Measurements from ENCODE around the gene SINHCAF. TPM values are rescaled to one million over a fixed set of nuclear protein-coding genes. Genes with fewer than 3 reads are reported as not detected.
A peak's percentile ranks its signal among the peaks of the same experiment; 100 is the strongest.

SINHCAF gene
- total and polyA plus RNA-seq, 8 donors = 9.0 to 43.1 (median 21.2) TPM

GRCh38 chr12:31323391-31324115, 2.4 kb downstream of the SINHCAF start:
- H3K27ac ChIP-seq = peak overlapping the region; percentile 84 to 98 (median 96)
- no peak for DNase-seq

GRCh38 chr12:31322801-31323207, 3.1 kb downstream of the SINHCAF start:
- H3K4me1 ChIP-seq = peaks cover 0 to 32% (median 22%) of the 10 kb centered on the region in 3 donors
- ATAC-seq = no peak
- no peaks in the 10 kb centered on the region for H3K27me3 ChIP-seq
- no peaks in the 10 kb centered on the region for H3K36me3 ChIP-seq
- no peak for DNase-seq
- peak overlapping the region in 2 of 4 donors; percentile 96 to 98 for H3K27ac ChIP-seq
- intact Hi-C loops (cut with DNase I) = no loop called here
- TF ChIP-seq CTCF (IDR thresholded peaks at IDR 0.05) = no peak
- no peaks in the 10 kb centered on the region for H3K9me3 ChIP-seq
- H3K4me3 ChIP-seq = peak overlapping the region in 2 of 4 donors; percentile 68 to 79
- FAIRE-seq = no peak
- 51 to 57% methylated on average over 5 of the region's 5 CpGs for WGBS, 2 donors

More at GRCh38 chr12:31323391-31324115, 2.4 kb downstream of the SINHCAF start:
- intact Hi-C loops (cut with DNase I) = no loop called here
- Histone ChIP-seq H3K27me3 (no peaks in the 10 kb centered on the region), H3K4me1 (peaks cover 0 to 28% (median 22%) of the 10 kb centered on the region in 3 donors), H3K36me3 (no peaks in the 10 kb centered on the region), H3K9me3 (no peaks in the 10 kb centered on the region), H3K4me3 (peak overlapping the region; percentile 68 to 87 (median 78))
- peak in 3 of 4 donors; percentile 1 to 11 (median 1) for ATAC-seq
- WGBS, 2 donors = 2 to 3% methylated on average over 37 of the region's 37 CpGs
- no peak for FAIRE-seq
- TF ChIP-seq CTCF (IDR thresholded peaks at IDR 0.05) = no peak

GRCh38 chr12:31321897-31322228, 4.1 kb downstream of the SINHCAF start:
- Histone ChIP-seq H3K9me3 (no peaks in the 10 kb centered on the region), H3K27ac (no peak overlapping the region), H3K4me1 (peaks cover 0 to 37% (median 19%) of the 10 kb centered on the region in 3 donors), H3K36me3 (no peaks in the 10 kb centered on the region), H3K27me3 (no peaks in the 10 kb centered on the region), H3K4me3 (no peak overlapping the region)
- intact Hi-C loops (cut with DNase I) = no loop called here
- FAIRE-seq (no peak), DNase-seq (no peak), ATAC-seq (no peak)
- WGBS, 2 donors = 91 to 100% methylated on average over 1 of the region's 1 CpG
- TF ChIP-seq CTCF (IDR thresholded peaks at IDR 0.05) = no peak

- no peak for ATAC-seq
- no peaks in the 10 kb centered on the region for H3K36me3 ChIP-seq
- no peaks in the 10 kb centered on the region for H3K9me3 ChIP-seq
- TF ChIP-seq CTCF (IDR thresholded peaks at IDR 0.05) = no peak
- intact Hi-C loops (cut with DNase I) = no loop called here
- H3K4me1 ChIP-seq = peaks cover 0 to 42% (median 15%) of the 10 kb centered on the region in 3 donors
- DNase-seq = no peak
- no peak overlapping the region for H3K4me3 ChIP-seq
- H3K27ac ChIP-seq = no peak overlapping the region
- FAIRE-seq = no peak
- no peaks in the 10 kb centered on the region for H3K27me3 ChIP-seq
- WGBS, 2 donors = 57 to 60% methylated on average over 4 of the region's 4 CpGs
Measured at GRCh38 chr12:31321186-31321896, 4.6 kb downstream of the SINHCAF start.
